Loucy (cell line): ENCODE data around the gene DDX31.

Source experiments
- EZH2phosphoT487 ChIP-seq: fragments of 200-600 bp; IDR thresholded peaks from 2 replicates; pipeline ENCODE4 v1.6.1; 2018; ENCODE audit warnings: antibody characterized with exemption, mild to moderate bottlenecking, moderate library complexity, borderline replicate concordance
- TF ChIP-seq, protein P1 (sequence below): fragments of 200-600 bp; sonication (generic); conservative IDR thresholded peaks from 2 replicates; pipeline ENCODE4 v1.5.1; 2014; ENCODE audit warnings: mild to moderate bottlenecking, antibody characterized with exemption, low read length

DNA sequence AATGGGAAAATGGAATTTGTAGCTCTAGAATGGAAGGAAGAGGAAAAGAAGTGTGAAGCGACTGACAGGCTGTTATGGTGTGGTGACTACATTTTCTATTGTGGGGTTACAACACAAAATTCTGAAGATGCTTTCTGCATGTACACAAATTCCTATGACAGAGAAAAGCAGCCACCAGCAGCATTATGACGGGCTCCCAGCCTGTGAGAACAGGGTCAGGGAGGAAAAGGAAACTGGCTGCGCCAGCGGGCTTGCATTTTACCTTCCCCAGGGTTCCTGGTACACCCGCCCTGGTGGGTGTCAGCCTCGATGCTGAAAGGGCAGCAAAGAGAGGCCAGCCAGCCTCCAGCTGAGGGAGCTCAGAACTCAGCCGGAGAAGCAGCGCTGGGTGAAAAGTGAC, 41.0 kb downstream of the DDX31 start:
- TF ChIP-seq, protein P1, sequence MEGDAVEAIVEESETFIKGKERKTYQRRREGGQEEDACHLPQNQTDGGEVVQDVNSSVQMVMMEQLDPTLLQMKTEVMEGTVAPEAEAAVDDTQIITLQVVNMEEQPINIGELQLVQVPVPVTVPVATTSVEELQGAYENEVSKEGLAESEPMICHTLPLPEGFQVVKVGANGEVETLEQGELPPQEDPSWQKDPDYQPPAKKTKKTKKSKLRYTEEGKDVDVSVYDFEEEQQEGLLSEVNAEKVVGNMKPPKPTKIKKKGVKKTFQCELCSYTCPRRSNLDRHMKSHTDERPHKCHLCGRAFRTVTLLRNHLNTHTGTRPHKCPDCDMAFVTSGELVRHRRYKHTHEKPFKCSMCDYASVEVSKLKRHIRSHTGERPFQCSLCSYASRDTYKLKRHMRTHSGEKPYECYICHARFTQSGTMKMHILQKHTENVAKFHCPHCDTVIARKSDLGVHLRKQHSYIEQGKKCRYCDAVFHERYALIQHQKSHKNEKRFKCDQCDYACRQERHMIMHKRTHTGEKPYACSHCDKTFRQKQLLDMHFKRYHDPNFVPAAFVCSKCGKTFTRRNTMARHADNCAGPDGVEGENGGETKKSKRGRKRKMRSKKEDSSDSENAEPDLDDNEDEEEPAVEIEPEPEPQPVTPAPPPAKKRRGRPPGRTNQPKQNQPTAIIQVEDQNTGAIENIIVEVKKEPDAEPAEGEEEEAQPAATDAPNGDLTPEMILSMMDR, result no peak
- TF ChIP-seq EZH2phosphoT487, result no peak
